Neural cell (in vitro differentiated cells): ENCODE measurements around the gene MCMBP.

Experiments
- EP300 ChIP-seq: fragments of 450-650 bp; conservative IDR thresholded peaks from 2 replicates; pipeline ENCODE4 v1.6.1; 2014; ENCODE audit warnings: antibody characterized with exemption, mild to moderate bottlenecking, moderate library complexity; ENCODE audit not compliant: poor library complexity, severe bottlenecking
- EZH2 ChIP-seq: fragments of 200-600, 300-800 bp; shearing (Covaris generic), sonication (generic); IDR thresholded peaks from 2 replicates; pipeline ENCODE4 v1.6.1; 2014; ENCODE audit warnings: antibody characterized with exemption, low read length, borderline replicate concordance, mild to moderate bottlenecking; ENCODE audit not compliant: insufficient read depth, poor library complexity, severe bottlenecking
- TF ChIP-seq, protein P1 (sequence below): fragments of 450-650 bp; IDR thresholded peaks from 2 replicates; pipeline ENCODE4 v1.5.1; 2014; ENCODE audit warnings: antibody characterized with exemption, mild to moderate bottlenecking, moderate library complexity; ENCODE audit not compliant: poor library complexity, severe bottlenecking

DNA sequence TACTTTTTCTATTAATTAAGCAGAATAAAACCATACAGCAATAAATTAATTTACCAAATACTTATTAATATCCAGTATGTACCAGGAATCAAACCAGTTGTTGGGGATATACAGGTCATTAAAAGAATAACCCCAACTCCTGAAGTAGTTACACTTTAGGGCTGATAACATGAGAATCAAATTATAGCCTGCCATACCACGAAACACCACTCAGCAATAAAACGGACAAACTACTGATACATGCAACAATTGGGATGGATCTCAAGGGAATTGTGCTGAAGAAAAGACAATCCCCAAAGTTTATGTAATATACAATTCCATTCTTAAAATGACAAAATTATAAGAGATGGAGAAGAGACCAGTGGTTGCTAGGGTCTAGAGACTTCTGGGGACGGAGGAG is 22.7 kb downstream of the MCMBP start:
- TF ChIP-seq EZH2 (no peak), EP300 (no peak)
- TF ChIP-seq, protein P1, sequence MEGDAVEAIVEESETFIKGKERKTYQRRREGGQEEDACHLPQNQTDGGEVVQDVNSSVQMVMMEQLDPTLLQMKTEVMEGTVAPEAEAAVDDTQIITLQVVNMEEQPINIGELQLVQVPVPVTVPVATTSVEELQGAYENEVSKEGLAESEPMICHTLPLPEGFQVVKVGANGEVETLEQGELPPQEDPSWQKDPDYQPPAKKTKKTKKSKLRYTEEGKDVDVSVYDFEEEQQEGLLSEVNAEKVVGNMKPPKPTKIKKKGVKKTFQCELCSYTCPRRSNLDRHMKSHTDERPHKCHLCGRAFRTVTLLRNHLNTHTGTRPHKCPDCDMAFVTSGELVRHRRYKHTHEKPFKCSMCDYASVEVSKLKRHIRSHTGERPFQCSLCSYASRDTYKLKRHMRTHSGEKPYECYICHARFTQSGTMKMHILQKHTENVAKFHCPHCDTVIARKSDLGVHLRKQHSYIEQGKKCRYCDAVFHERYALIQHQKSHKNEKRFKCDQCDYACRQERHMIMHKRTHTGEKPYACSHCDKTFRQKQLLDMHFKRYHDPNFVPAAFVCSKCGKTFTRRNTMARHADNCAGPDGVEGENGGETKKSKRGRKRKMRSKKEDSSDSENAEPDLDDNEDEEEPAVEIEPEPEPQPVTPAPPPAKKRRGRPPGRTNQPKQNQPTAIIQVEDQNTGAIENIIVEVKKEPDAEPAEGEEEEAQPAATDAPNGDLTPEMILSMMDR = no peak
